ENCODE data around the gene FGA.

DNA sequence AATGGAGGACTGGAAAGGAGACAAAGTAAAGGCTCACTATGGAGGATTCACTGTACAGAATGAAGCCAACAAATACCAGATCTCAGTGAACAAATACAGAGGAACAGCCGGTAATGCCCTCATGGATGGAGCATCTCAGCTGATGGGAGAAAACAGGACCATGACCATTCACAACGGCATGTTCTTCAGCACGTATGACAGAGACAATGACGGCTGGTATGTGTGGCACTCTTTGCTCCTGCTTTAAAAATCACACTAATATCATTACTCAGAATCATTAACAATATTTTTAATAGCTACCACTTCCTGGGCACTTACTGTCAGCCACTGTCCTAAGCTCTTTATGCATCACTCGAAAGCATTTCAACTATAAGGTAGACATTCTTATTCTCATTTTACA, 21.0 kb downstream of the FGA start:
- TF ChIP-seq, protein P1, sequence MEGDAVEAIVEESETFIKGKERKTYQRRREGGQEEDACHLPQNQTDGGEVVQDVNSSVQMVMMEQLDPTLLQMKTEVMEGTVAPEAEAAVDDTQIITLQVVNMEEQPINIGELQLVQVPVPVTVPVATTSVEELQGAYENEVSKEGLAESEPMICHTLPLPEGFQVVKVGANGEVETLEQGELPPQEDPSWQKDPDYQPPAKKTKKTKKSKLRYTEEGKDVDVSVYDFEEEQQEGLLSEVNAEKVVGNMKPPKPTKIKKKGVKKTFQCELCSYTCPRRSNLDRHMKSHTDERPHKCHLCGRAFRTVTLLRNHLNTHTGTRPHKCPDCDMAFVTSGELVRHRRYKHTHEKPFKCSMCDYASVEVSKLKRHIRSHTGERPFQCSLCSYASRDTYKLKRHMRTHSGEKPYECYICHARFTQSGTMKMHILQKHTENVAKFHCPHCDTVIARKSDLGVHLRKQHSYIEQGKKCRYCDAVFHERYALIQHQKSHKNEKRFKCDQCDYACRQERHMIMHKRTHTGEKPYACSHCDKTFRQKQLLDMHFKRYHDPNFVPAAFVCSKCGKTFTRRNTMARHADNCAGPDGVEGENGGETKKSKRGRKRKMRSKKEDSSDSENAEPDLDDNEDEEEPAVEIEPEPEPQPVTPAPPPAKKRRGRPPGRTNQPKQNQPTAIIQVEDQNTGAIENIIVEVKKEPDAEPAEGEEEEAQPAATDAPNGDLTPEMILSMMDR (IDR thresholded peaks at IDR 0.05; ENCODE audit: low read depth, low read length, missing input control), result no peak
- TF ChIP-seq, protein P2, sequence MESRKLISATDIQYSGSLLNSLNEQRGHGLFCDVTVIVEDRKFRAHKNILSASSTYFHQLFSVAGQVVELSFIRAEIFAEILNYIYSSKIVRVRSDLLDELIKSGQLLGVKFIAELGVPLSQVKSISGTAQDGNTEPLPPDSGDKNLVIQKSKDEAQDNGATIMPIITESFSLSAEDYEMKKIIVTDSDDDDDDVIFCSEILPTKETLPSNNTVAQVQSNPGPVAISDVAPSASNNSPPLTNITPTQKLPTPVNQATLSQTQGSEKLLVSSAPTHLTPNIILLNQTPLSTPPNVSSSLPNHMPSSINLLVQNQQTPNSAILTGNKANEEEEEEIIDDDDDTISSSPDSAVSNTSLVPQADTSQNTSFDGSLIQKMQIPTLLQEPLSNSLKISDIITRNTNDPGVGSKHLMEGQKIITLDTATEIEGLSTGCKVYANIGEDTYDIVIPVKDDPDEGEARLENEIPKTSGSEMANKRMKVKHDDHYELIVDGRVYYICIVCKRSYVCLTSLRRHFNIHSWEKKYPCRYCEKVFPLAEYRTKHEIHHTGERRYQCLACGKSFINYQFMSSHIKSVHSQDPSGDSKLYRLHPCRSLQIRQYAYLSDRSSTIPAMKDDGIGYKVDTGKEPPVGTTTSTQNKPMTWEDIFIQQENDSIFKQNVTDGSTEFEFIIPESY (IDR thresholded peaks at IDR 0.05), result no peak
- TF ChIP-seq RXRA (IDR thresholded peaks at IDR 0.05) (no peak), YY1 (IDR thresholded peaks at IDR 0.05) (no peak), RAD21 (IDR thresholded peaks at IDR 0.05) (no peak), HNF4A (conservative IDR thresholded peaks at IDR 0.05) (no peak), JUND (IDR thresholded peaks at IDR 0.05) (no peak)
